Left renal cortex interstitium (tissue), 4 donors: ENCODE results near the gene SYCP2L. TPM values are rescaled to one million over a fixed set of nuclear protein-coding genes. Genes with fewer than 3 reads are reported as not detected.
"Not testable (repeated sequence)": the region's sequence is repeated elsewhere in the genome, so short reads cannot be mapped to it uniquely, and the experiment has no call there.

ENCODE experiments used
- DNase-seq, 4 donors: peaks; one replicate each; pipeline ENCODE4 v3.0.0-alpha.2; 2013; ENCODE audit warnings: low read depth in 4 of 4, low spot score in 2 of 4, missing footprints in 1 of 4
- polyA plus RNA-seq, 4 donors: library from polyadenylated mRNA; unstranded; fragments of 120-200 nt; gene quantifications; one replicate each; pipeline ENCODE4 v1.2.1, GENCODE V29; 2013; ENCODE audit not compliant: insufficient read length in 4 of 4

Gene SYCP2L
- polyA plus RNA-seq = 1 to 10 TPM; 2.2 to 9.0 (median 5.0) TPM

GRCh38 chr6:10886691-10887502 is at the start of gene SYCP2L:
Gene SYCP2L (plus strand): TSS chr6:10887052. CDS start chr6:10887127, 75 bp downstream.
- DNase-seq = no peak

GRCh38 chr6:10837622-10837994 is 49.2 kb upstream of the SYCP2L start:
- DNase-seq = no peak

- peak; percentile 82 to 92 (median 89) for DNase-seq
These were observed 48.7 kb upstream of the SYCP2L start, which contains the start of gene MAK for GRCh38 chr6:10837995-10838793. Gene MAK (minus strand): TSS chr6:10838539. CDS start chr6:10830648, 7,891 bp downstream.

GRCh38 chr6:10838794-10839333 is 48.0 kb upstream of the SYCP2L start:
- DNase-seq = no peak

GRCh38 chr6:10843554-10843953 is 43.3 kb upstream of the SYCP2L start:
- DNase-seq = no peak

- DNase-seq = no peak
These were observed 39.2 kb upstream of the SYCP2L start for GRCh38 chr6:10847684-10848083.

GRCh38 chr6:10849901-10850300 is 37.0 kb upstream of the SYCP2L start:
- DNase-seq = no peak

GRCh38 chr6:10850728-10851127 is 36.1 kb upstream of the SYCP2L start:
- DNase-seq = no peak

GRCh38 chr6:10852361-10852960 is 34.4 kb upstream of the SYCP2L start:
- DNase-seq = peak in 2 of 4 donors; percentile 31 to 37

- not testable (repeated sequence) for DNase-seq
These were observed 33.0 kb upstream of the SYCP2L start for GRCh38 chr6:10853849-10854300.

- no peak for DNase-seq
These were observed 31.8 kb upstream of the SYCP2L start for GRCh38 chr6:10854922-10855632.

- no peak for DNase-seq
These were observed 29.6 kb upstream of the SYCP2L start for GRCh38 chr6:10857259-10857658.

GRCh38 chr6:10861086-10861485 is 25.8 kb upstream of the SYCP2L start:
- no peak for DNase-seq

- no peak for DNase-seq
These were observed 24.5 kb upstream of the SYCP2L start for GRCh38 chr6:10862361-10862760.

- DNase-seq = not testable (repeated sequence)
These were observed 23.8 kb upstream of the SYCP2L start for GRCh38 chr6:10863031-10863430.

GRCh38 chr6:10866709-10867108 is 20.1 kb upstream of the SYCP2L start:
- not testable (repeated sequence) for DNase-seq

- DNase-seq = no peak
These were observed 18.9 kb upstream of the SYCP2L start for GRCh38 chr6:10867952-10868351.

GRCh38 chr6:10873374-10873773 is 13.5 kb upstream of the SYCP2L start:
- DNase-seq = no peak

GRCh38 chr6:10874207-10874606 is 12.6 kb upstream of the SYCP2L start:
- DNase-seq = no peak

- DNase-seq = no peak
These were observed 11.8 kb upstream of the SYCP2L start for GRCh38 chr6:10875026-10875425.
